ENCODE measurements around the gene TDRD15. TPM values are rescaled to one million over a fixed set of nuclear protein-coding genes. Genes with fewer than 3 reads are reported as not detected.

The TDRD15 gene
- total and polyA plus RNA-seq, 9 donors, result 0.23 TPM; not detected in 8

- H3K4me3 ChIP-seq, result no peak overlapping the region
- no peak for DNase-seq
- no peak for TF ChIP-seq CTCF (IDR thresholded peaks at IDR 0.05)
- no peak for TF ChIP-seq EP300 (IDR thresholded peaks at IDR 0.05)
- no peak for TF ChIP-seq POLR2A (IDR thresholded peaks at IDR 0.05)
- 84 to 87% (median 86%) methylated on average over 7 of the region's 7 CpGs for WGBS, 3 donors
- H3K27ac ChIP-seq, result no peak overlapping the region
- no peaks in the 10 kb centered on the region for H3K27me3 ChIP-seq
- intact Hi-C loops (cut with DNase I), result loop anchor here in 1 of 4 donors (10.0 kb wide), 1 partner anchor 117 kb away; the partner anchor contains the start of gene APOB
- H3K4me1 ChIP-seq (ENCODE audit: insufficient read depth), result no peaks in the 10 kb centered on the region
- no peaks in the 10 kb centered on the region for H3K36me3 ChIP-seq
- no peaks in the 10 kb centered on the region for H3K9me3 ChIP-seq
Measured at GRCh38 chr2:21161832-21162614, 38.3 kb downstream of the TDRD15 start.

- H3K4me3 ChIP-seq, result no peak overlapping the region
- no peak for DNase-seq
- intact Hi-C loops (cut with DNase I), result loop anchor here in 1 of 4 donors (10.0 kb wide), 1 partner anchor 118 kb away; the partner anchor contains the start of gene APOB
- 68 to 77% (median 74%) methylated on average over 5 of the region's 5 CpGs for WGBS, 3 donors
- no peaks in the 10 kb centered on the region for H3K27me3 ChIP-seq
- TF ChIP-seq EP300 (IDR thresholded peaks at IDR 0.05), result no peak
- TF ChIP-seq CTCF (IDR thresholded peaks at IDR 0.05), result no peak
- no peak for TF ChIP-seq POLR2A (IDR thresholded peaks at IDR 0.05)
- no peak overlapping the region for H3K27ac ChIP-seq
- H3K9me3 ChIP-seq, result no peaks in the 10 kb centered on the region
- no peaks in the 10 kb centered on the region for H3K36me3 ChIP-seq
- no peaks in the 10 kb centered on the region for H3K4me1 ChIP-seq (ENCODE audit: insufficient read depth)
Measured at GRCh38 chr2:21162615-21162878, 38.8 kb downstream of the TDRD15 start.

- H3K27ac ChIP-seq, result no peak overlapping the region
- H3K4me3 ChIP-seq, result no peak overlapping the region
- H3K4me1 ChIP-seq (ENCODE audit: insufficient read depth), result no peaks in the 10 kb centered on the region
- DNase-seq, result no peak
- no peaks in the 10 kb centered on the region for H3K27me3 ChIP-seq
- WGBS, 3 donors, result 89 to 96% (median 95%) methylated on average over 9 of the region's 9 CpGs
- no peaks in the 10 kb centered on the region for H3K9me3 ChIP-seq
- no peaks in the 10 kb centered on the region for H3K36me3 ChIP-seq
- TF ChIP-seq CTCF (IDR thresholded peaks at IDR 0.05) (no peak), EP300 (IDR thresholded peaks at IDR 0.05) (no peak), POLR2A (IDR thresholded peaks at IDR 0.05) (no peak)
- intact Hi-C loops (cut with DNase I), result loop anchor here in 1 of 4 donors (10.0 kb wide), 1 partner anchor 118 kb away; the partner anchor contains the start of gene APOB
Measured at GRCh38 chr2:21163213-21163612, 39.4 kb downstream of the TDRD15 start.

GRCh38 chr2:21165350-21165749 is 41.6 kb downstream of the TDRD15 start:
- H3K27me3 ChIP-seq, result no peaks in the 10 kb centered on the region
- no peak for TF ChIP-seq CTCF (IDR thresholded peaks at IDR 0.05)
- TF ChIP-seq EP300 (IDR thresholded peaks at IDR 0.05), result no peak
- no peak for TF ChIP-seq POLR2A (IDR thresholded peaks at IDR 0.05)
- no peak overlapping the region for H3K27ac ChIP-seq
- H3K4me1 ChIP-seq (ENCODE audit: insufficient read depth), result no peaks in the 10 kb centered on the region
- H3K36me3 ChIP-seq, result no peaks in the 10 kb centered on the region
- no peak overlapping the region for H3K4me3 ChIP-seq
- H3K9me3 ChIP-seq, result no peaks in the 10 kb centered on the region
- no peak for DNase-seq
- intact Hi-C loops (cut with DNase I), result loop anchor here in 1 of 4 donors (10.0 kb wide), 1 partner anchor 121 kb away; the partner anchor contains the start of gene APOB
- WGBS, 3 donors, result 1 to 3% (median 2%) methylated on average over 1 of the region's 1 CpG
